ENCODE measurements around the gene EMC6. TPM values are rescaled to one million over a fixed set of nuclear protein-coding genes. Genes with fewer than 3 reads are reported as not detected.

EMC6 gene
- total RNA-seq, 2 donors from 2014 or later: 59.4 to 69.5 TPM

DNA sequence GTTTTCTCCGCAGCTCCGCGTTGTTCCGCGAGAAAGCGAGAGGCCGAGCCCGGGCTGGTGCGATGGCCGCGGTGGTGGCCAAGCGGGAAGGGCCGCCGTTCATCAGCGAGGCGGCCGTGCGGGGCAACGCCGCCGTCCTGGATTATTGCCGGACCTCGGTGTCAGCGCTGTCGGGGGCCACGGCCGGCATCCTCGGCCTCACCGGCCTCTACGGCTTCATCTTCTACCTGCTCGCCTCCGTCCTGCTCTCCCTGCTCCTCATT is 404 bp downstream of the EMC6 start:
- Histone ChIP-seq H3K27me3 (ENCODE audit: control insufficient read depth, insufficient read depth, low read length, poor library complexity, severe bottlenecking) (no peaks in the 10 kb centered on the region), H3K9me3 (ENCODE audit: control insufficient read depth, low read length) (no peaks in the 10 kb centered on the region), H3K27ac (ENCODE audit: low read depth, low read length) (peak overlapping the region; percentile 49), H3K36me3 (ENCODE audit: control insufficient read depth, insufficient read depth, low read length) (peaks cover 33% of the 10 kb centered on the region), H3K4me3 (ENCODE audit: low read length) (peak overlapping the region; percentile 97), H3K4me1 (ENCODE audit: control insufficient read depth, insufficient read depth, low read length) (no peaks in the 10 kb centered on the region), H3K9ac (ENCODE audit: extremely low read depth, low read length, poor library complexity, severe bottlenecking) (peak overlapping the region; percentile 90)
- DNase-seq: no peak
- Mint-ChIP-seq H3K27me3 (ENCODE audit: insufficient read depth) (no peaks in the 10 kb centered on the region), H3K9me3 (no peaks in the 10 kb centered on the region), H3K36me3 (ENCODE audit: low read depth) (peaks cover 14% of the 10 kb centered on the region), H3K27ac (peak overlapping the region; percentile 90), H3K4me3 (peak overlapping the region; percentile 81), H3K4me1 (peaks cover 19% of the 10 kb centered on the region)
- 0% methylated on average over 20 to 32 of the region's 32 CpGs for WGBS, 2 experiments (ENCODE audit: insufficient coverage in 1 of 2, insufficient read length in 1 of 2)
- TF ChIP-seq, protein P1, sequence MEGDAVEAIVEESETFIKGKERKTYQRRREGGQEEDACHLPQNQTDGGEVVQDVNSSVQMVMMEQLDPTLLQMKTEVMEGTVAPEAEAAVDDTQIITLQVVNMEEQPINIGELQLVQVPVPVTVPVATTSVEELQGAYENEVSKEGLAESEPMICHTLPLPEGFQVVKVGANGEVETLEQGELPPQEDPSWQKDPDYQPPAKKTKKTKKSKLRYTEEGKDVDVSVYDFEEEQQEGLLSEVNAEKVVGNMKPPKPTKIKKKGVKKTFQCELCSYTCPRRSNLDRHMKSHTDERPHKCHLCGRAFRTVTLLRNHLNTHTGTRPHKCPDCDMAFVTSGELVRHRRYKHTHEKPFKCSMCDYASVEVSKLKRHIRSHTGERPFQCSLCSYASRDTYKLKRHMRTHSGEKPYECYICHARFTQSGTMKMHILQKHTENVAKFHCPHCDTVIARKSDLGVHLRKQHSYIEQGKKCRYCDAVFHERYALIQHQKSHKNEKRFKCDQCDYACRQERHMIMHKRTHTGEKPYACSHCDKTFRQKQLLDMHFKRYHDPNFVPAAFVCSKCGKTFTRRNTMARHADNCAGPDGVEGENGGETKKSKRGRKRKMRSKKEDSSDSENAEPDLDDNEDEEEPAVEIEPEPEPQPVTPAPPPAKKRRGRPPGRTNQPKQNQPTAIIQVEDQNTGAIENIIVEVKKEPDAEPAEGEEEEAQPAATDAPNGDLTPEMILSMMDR (conservative IDR thresholded peaks at IDR 0.05): no peak

DNA sequence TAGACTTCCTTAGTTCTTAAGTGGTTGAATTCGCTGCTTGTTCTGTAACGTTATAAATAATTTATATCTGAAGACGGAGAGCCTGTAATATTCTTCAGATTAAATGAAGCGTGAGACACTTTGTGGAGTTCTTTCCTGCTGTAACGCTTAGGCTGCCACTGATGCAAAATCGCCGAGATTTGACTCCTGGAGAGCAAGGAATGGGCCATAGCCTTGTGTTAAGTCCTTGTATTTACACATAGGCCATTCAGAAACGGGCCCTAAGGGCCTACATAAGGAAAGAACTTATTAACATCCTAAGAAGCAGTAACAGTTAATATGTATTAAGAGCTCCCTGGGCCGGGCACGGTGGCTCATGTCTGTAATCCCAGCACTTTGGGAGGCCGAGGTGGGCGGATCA is 936 bp downstream of the EMC6 start:
- peak overlapping the region; percentile 90 for H3K9ac ChIP-seq (ENCODE audit: extremely low read depth, low read length, poor library complexity, severe bottlenecking)
- H3K27me3 ChIP-seq (ENCODE audit: control insufficient read depth, insufficient read depth, low read length, poor library complexity, severe bottlenecking): no peaks in the 10 kb centered on the region
- H3K9me3 ChIP-seq (ENCODE audit: control insufficient read depth, low read length): no peaks in the 10 kb centered on the region
- H3K36me3 ChIP-seq (ENCODE audit: control insufficient read depth, insufficient read depth, low read length): peaks cover 28% of the 10 kb centered on the region
- DNase-seq: no peak
- no peak overlapping the region for H3K27ac ChIP-seq (ENCODE audit: low read depth, low read length)
- TF ChIP-seq, protein P1 (conservative IDR thresholded peaks at IDR 0.05): no peak
- H3K9me3 Mint-ChIP-seq: no peaks in the 10 kb centered on the region
- no peaks in the 10 kb centered on the region for H3K27me3 Mint-ChIP-seq (ENCODE audit: insufficient read depth)
- H3K4me3 ChIP-seq (ENCODE audit: low read length): peak overlapping the region; percentile 97
- WGBS, 2 experiments (ENCODE audit: insufficient coverage in 1 of 2, insufficient read length in 1 of 2): 38 to 62% methylated on average over 8 to 12 of the region's 12 CpGs
- H3K36me3 Mint-ChIP-seq (ENCODE audit: low read depth): peaks cover 9% of the 10 kb centered on the region
- no peaks in the 10 kb centered on the region for H3K4me1 ChIP-seq (ENCODE audit: control insufficient read depth, insufficient read depth, low read length)
- H3K27ac Mint-ChIP-seq: peak overlapping the region; percentile 90
- peaks cover 22% of the 10 kb centered on the region for H3K4me1 Mint-ChIP-seq
- H3K4me3 Mint-ChIP-seq: peak overlapping the region; percentile 81

DNA sequence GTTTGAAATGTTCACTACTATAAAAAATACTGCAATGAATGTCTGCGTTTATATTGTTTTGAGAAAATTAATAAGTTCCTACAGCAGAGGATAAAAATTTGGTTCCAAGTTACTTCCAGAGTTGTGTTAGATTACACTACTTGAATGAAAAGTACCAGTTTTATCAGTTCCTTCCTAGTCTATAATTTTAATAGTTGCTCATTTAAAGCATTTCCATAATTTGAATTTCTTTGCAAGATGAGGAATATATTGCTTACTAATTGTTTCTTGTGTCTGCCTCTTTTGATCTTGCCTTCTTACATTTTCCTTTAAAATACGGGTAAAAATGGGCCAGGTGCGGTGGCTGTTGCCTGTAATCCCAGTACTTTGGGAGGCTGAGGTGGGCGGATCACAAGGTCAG is 4.0 kb downstream of the EMC6 start:
- peaks cover 21% of the 10 kb centered on the region for H3K4me1 Mint-ChIP-seq
- Histone ChIP-seq H3K4me3 (ENCODE audit: low read length) (no peak overlapping the region), H3K9me3 (ENCODE audit: control insufficient read depth, low read length) (no peaks in the 10 kb centered on the region), H3K4me1 (ENCODE audit: control insufficient read depth, insufficient read depth, low read length) (peaks cover 7% of the 10 kb centered on the region), H3K36me3 (ENCODE audit: control insufficient read depth, insufficient read depth, low read length) (peaks cover 14% of the 10 kb centered on the region), H3K27me3 (ENCODE audit: control insufficient read depth, insufficient read depth, low read length, poor library complexity, severe bottlenecking) (no peaks in the 10 kb centered on the region), H3K9ac (ENCODE audit: extremely low read depth, low read length, poor library complexity, severe bottlenecking) (no peak overlapping the region), H3K27ac (ENCODE audit: low read depth, low read length) (no peak overlapping the region)
- no peaks in the 10 kb centered on the region for H3K9me3 Mint-ChIP-seq
- no peak overlapping the region for H3K27ac Mint-ChIP-seq
- TF ChIP-seq, protein P1 (conservative IDR thresholded peaks at IDR 0.05): no peak
- peaks cover 5% of the 10 kb centered on the region for H3K36me3 Mint-ChIP-seq (ENCODE audit: low read depth)
- no peak overlapping the region for H3K4me3 Mint-ChIP-seq
- WGBS, 2 experiments (ENCODE audit: insufficient coverage in 1 of 2, insufficient read length in 1 of 2): 90 to 97% methylated on average over 3 to 4 of the region's 4 CpGs
- DNase-seq: no peak
- no peaks in the 10 kb centered on the region for H3K27me3 Mint-ChIP-seq (ENCODE audit: insufficient read depth)
